ENCODE measurements around the gene THPO.
A peak's percentile ranks its signal among the peaks of the same experiment; 100 is the strongest.

THPO gene

DNA sequence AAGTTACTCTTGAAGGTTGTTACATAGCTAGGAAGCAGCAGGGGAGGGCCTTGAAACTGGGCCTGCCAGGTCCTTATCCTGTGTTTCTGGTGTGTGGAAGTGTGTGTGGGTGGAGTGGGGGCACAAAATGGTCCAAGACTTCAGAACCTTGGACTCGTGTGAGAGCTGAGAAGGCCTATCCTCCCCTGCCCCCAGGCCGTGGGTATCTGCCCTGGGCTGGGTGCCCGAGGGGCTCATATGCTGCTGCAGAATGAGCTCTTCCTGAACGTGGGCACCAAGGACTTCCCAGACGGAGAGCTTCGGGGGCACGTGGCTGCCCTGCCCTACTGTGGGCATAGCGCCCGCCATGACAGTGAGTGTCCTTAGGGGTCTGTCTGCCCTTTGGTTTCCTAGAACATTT is 6.3 kb upstream of the THPO start:
- DNase-seq: no peak

GRCh38 chr3:184383033-184383740 is 5.2 kb upstream of the THPO start:
- no peak for DNase-seq

DNA sequence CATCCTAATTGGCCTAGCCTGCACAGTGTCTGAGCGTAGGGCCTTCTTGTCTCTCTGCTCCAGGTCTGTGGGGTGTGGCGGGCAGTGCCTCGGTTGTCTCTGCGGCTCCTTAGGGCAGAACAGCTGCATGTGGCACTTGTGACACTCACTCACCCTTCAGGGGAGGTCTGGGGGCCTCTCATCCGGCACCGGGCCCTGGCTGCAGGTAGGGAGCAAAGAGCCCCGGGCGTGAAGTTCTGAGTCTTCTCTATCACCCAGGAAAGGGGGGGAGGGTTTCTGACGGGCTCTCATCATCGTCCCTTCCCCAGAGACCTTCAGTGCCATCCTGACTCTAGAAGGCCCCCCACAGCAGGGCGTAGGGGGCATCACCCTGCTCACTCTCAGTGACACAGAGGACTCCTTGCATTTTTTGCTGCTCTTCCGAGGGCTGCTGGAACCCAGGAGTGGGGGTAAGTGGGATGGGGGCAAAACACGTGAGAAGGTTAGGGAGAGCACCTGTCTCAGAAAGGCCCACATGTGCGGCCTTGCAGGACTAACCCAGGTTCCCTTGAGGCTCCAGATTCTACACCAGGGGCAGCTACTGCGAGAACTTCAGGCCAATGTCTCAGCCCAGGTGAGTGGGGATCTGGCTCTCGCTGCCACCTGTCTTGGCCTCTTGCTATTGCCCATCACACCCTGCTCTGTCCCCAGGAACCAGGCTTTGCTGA is 4.5 kb upstream of the THPO start:
- no peak for DNase-seq

DNA sequence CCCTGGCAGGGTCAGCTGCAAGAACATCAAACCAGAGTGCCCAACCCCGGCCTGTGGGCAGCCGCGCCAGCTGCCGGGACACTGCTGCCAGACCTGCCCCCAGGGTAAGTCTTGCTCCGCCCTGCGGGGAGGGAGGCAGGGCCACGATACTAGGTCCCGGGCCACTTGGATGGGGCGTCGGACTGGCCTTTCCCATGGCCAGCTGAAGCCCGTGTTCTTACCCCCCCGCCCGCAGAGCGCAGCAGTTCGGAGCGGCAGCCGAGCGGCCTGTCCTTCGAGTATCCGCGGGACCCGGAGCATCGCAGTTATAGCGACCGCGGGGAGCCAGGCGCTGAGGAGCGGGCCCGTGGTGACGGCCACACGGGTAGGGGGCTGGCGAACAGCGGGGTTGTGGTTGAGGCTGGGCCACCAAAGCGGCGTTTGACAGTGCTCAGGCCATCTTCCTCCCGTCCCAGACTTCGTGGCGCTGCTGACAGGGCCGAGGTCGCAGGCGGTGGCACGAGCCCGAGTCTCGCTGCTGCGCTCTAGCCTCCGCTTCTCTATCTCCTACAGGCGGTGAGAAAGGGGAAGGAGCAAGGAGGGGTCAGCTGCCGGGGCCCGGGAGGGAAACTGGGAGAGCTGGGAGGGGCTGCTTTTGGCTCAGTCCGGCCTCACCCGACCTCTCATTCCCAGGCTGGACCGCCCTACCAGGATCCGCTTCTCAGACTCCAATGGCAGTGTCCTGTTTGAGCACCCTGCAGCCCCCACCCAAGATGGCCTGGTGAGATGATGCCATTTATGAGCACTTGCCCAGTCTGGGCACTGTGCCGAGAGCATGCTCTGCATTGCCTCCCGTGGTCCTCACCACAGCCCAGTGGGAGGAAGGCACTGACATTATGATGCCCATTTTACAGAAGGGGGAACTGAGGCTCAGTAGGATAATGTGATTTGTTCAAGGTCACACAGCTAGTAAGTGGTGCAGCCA is 3.5 kb upstream of the THPO start:
- no peak for DNase-seq

- no peak for DNase-seq
Observed at GRCh38 chr3:184380627-184381260, 2.7 kb upstream of the THPO start.

DNA sequence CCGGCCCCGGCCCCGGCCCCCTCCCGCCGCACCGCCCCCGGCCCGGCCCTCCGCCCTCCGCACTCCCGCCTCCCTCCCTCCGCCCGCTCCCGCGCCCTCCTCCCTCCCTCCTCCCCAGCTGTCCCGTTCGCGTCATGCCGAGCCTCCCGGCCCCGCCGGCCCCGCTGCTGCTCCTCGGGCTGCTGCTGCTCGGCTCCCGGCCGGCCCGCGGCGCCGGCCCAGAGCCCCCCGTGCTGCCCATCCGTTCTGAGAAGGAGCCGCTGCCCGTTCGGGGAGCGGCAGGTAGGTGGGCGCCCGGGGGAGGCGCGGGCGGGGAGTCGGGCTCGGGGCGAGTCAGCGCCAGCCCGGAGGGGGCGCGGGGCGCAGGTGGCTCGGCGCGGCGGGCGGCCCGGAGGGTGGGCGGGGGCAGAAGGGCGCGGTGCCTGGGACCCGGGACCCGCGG is 2.2 kb upstream of the THPO start:
- DNase-seq: peak; percentile 39

- no peak for DNase-seq
Observed at GRCh38 chr3:184379358-184380184, 1.6 kb upstream of the THPO start, which contains the start of gene CHRD. Gene CHRD, plus strand, starts transcription at chr3:184380054. Its CDS starts 265 bp downstream, at chr3:184380319.

DNA sequence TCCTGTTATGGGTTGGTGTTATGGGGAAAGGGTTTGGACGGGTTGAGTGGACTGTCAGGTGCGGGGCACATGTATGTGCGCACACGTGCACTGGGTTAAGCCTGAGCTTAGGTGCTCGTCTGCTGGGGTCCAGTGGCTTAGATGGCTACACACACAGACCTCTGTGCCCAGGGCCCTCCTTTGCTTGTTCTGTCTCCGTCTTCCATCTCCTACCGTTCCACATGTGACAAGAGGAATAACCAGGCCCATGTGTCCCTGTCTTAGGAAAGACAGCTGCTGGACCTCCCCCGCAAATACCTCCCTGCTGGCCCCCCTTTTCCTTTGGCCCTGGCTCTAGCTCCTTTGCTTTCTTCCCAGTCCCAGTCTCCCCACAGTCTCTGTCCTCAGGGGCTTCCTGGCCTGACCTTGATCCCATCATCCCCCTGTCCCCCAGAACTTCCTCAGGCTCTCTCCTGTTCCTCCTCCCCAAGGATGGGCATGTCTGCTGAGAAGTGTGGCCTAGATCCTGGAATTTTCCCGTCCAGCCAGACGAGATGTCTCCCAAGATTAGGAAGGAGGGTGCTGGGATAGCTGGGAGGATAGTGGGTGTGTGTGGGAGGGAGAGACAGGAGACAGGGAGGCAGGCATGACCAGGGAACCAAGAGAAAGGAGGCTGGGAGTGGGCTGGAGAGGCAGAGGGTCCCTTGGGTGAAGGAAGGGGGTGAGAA is 797 bp upstream of the THPO start:
- no peak for DNase-seq

DNA sequence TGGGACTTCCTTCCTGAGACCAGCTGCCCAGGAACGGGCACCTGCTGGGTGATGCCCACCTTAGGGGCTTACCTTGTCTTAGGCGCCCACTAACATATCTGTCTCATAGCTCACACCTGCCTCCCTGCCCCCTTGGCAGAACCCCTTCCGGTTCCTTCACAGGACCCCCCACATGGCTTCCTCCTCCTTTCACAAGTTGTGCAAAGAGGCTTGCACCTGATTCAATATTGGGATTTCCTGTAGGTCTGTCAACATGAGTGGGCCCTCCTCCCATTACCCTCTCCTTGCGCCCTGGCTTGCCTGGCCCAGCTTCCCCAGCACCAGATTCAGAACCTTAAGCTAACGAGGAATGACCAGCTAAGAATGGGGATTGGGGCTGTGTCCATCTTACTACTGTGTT is 633 bp downstream of the THPO start:
- DNase-seq: no peak

GRCh38 chr3:184375747-184376461 is 2.1 kb downstream of the THPO start:
- DNase-seq: no peak

DNA sequence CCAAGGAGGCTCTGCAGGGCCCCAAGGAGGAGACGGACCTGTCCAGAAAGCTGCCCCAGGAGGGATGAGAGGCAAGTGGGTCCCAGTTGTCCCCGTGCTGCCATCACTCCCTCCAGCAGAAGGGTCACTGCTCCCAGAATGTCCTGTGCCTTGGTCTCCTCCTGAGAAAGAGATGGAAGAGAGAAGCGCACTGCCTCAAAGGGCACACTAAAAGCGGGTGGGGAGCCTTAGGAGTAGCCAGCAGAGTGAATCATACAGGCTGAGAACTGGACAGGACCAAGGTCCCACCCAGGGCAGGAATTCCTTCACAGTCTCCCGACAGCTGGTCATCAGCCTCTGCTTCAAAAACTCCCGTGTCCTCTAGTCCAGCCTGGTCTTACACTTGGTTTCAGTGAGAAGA is 4.6 kb downstream of the THPO start:
- peak; percentile 48 for DNase-seq

DNA sequence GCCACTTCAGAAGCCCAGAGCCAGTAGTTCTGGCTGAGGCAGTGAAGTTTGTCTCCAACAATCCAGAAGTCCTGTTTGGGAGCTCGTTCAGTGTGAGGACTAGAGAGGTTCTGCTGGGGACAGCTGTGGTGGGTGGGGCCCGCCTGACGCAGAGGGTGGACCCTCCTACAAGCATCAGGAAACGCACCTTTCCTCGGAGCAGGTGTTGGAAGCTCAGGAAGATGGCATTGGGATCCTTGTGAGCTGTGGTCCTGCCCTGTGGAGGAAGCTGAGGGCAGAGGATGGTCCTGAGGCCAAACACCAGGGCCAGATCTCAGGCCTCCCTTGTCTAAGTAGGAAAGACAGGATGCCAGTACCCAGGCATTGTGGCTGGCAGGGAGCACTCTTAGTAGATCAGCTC is 5.1 kb downstream of the THPO start:
- DNase-seq: no peak

DNA sequence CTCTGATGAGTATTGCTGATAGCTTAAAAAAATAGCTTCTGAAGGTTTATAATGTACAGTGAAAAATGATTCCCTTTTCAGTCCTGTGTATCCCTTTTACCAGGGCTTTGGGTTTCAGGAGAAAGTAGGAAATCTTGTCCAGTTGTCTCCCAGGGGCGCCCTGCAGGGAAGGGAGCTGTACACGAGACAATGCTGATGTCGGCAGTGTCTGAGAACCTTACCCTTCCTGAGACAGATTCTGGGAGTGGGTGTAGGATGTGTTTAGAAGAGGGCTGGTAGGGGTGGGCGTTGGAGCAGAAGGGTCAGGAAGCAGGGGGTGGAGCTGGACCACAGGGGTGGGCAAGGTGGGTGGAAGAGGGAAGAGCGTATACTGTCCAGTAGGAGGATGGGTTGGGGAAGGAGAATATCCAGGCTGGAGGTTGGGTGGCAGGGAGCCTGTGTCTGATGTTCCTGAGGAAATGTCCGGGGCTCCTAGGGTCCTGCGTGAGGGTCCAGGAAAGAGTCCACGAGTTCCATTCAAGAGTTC is 5.6 kb downstream of the THPO start:
- DNase-seq: no peak

DNA sequence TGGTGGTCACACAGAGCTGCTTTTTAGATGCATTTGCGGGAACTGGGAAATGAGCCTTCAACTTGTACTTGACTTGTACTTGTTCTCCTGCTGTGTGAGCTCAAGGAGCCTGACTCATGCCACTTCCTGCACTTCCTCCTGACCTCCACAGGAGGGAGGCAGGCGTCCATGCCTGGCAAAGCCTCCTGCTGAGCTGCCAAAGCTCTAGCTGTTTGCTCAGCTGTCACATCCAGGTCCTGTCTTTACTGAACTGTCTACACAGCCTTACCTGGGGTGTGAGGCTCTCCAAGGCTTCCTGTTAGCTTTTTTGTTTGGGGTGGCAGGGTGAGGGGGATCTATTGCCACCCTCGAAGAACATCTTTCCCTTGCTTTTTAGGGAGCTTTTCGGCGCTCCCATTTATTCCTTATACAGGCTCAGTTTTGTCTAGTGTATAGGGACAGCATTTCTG is 6.4 kb downstream of the THPO start:
- peak; percentile 85 for DNase-seq

DNA sequence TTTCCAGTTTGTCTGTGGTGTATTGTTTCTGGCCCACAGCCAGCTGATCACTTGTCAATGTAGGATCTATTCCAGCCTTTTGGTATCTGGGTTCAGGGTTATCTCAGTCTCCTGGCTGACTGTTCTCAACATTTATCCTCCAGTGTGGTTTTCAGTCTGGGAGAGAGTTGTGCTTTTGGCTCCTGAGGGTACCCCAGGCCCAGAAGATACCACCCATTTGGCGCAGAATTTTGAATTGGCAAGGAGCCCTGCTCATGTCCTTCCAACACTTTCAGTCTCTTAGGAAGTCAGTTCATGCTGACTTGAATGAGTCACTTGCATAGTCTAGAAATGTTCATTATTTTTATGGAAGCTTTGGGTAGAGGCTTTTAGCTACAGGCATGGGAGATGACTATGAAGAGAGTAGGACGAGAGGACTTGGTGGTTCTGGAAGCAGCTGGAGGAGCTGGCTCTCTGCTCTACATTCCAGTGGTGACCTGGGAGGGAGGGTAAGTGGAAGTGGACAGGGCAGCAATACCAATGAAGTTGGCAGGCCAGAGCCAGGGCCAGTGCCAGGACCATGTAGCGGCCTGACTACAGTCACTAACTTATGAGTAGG is 9.3 kb downstream of the THPO start:
- peak; percentile 72 for DNase-seq

- DNase-seq: no peak
Observed at GRCh38 chr3:184368116-184368515, 9.9 kb downstream of the THPO start.

- DNase-seq: no peak
Observed at GRCh38 chr3:184366619-184367289, 11.3 kb downstream of the THPO start.

DNA sequence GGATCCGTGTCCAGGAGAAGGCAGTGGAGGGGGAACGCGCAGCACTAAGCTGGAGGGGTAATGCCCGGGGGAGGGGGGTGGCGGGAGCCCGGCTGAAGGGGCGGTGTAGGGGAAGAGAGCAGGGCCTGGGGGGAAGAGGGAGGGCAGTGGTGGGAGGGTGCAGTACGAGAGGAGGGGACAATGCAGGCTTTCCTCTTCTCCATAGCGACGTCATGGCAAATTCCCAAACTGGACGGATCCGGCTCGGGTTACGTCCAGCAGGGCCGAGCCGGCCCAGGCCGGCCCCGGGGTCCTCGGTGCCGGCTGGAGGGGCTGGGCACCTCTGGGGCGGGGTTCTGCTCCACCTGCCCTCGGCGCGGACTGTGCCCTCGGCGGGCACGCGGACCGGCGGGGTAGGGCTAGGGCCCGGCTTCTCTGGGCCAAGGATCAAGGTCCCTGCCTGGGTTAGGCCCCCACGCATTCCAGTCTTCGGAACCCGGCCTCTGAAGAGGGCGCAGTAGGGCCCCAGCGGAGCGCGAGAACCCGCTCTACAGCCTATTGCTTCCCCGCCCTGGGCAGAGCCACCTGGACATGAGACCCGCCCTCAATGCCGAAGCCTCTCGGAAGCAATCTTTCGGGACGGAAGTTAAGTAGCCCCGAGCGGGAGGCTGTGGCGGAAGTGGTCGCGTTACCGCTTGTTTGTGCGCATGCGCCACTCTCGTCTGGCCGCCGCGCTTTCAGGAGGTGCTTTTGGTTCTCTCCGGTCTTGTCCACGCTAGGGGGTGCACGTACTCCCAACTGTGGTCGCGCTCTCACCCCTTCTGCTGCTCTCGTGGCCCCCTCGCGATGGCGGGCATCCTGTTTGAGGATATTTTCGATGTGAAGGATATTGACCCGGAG is 15.1 kb downstream of the THPO start:
- DNase-seq: peak; percentile 99

Data from EL (cell line).